Upper lobe of left lung (tissue), 6 donors: Measurements from ENCODE around the gene TECRL. TPM values are rescaled to one million over a fixed set of nuclear protein-coding genes. Genes with fewer than 3 reads are reported as not detected.

Experiments
- ATAC-seq, 2 donors: fragments of 200-7000 bp; cut with Tn5 transposase; one replicate each; pipeline ENCODE4 v1.9.1; 2022; ENCODE audit warnings: mild to moderate bottlenecking in 2 of 2, moderate library complexity in 2 of 2; ENCODE audit not compliant: low FRiP score in 2 of 2
- DNase-seq, 2 donors: peaks; one replicate each; pipeline ENCODE4 v3.0.0-alpha.2; 2019 to 2020
- H3K27ac ChIP-seq, 4 donors: fragments of 200-600 bp; sonication (generic); one replicate each; pipeline ENCODE4 v1.5.1; 2016 to 2019
- H3K27me3 ChIP-seq, 4 donors: fragments of 200-600 bp; sonication (generic); one replicate each; pipeline ENCODE4 v1.5.1; 2017 to 2019
- H3K36me3 ChIP-seq, 4 donors: fragments of 200-600 bp; sonication (generic); one replicate each; pipeline ENCODE4 v1.5.1; 2016 to 2019
- H3K4me1 ChIP-seq, 4 donors: fragments of 200-600 bp; sonication (generic); one replicate each; pipeline ENCODE4 v1.5.1; 2018 to 2019
- H3K4me3 ChIP-seq, 4 donors: fragments of 200-600 bp; sonication (generic); one replicate each; pipeline ENCODE4 v1.5.1; 2017 to 2019; ENCODE audit warnings: mild to moderate bottlenecking in 2 of 4, moderate library complexity in 1 of 4
- H3K9me3 ChIP-seq, 4 donors: fragments of 200-600 bp; sonication (generic); one replicate each; pipeline ENCODE4 v1.5.1; 2018 to 2019
- CTCF ChIP-seq, 6 experiments: fragments of 450-650 bp in 4 of 6; fragments of 200-600 bp in 2 of 6; sonication (generic) in 2 of 6; IDR thresholded peaks; one replicate each; pipeline ENCODE4 v1.5.1; 2016 to 2019; ENCODE audit warnings: antibody characterized with exemption in 6 of 6
- EP300 ChIP-seq, 4 donors: sonication (generic); formaldehyde crosslinking; IDR thresholded peaks; one replicate each; pipeline ENCODE4 v1.5.1; 2017; ENCODE audit warnings: antibody characterized with exemption in 4 of 4, control low read depth in 2 of 4
- POLR2A ChIP-seq, 4 donors: fragments of 450-650 bp; IDR thresholded peaks; one replicate each; pipeline ENCODE4 v1.5.1; 2016 to 2017; ENCODE audit warnings: antibody characterized with exemption in 4 of 4, mild to moderate bottlenecking in 2 of 4
- POLR2AphosphoS5 ChIP-seq, 2 donors: sonication (generic); formaldehyde crosslinking; IDR thresholded peaks; one replicate each; pipeline ENCODE4 v1.5.1; 2017; ENCODE audit warnings: antibody characterized with exemption in 2 of 2
- WGBS, 2 donors: methylation state at CpG; one replicate each; pipeline ENCODE4 v1.1.5; 2017 to 2018; 5-methylcytosine and 5-hydroxymethylcytosine counted together
- total RNA-seq, 6 donors: library from RNA; depleted of rRNA in 4 of 6; stranded (reverse); fragments of >200 nt in 4 of 6; gene quantifications; one replicate each; pipeline versions ENCODE4 v1.1.0 to v1.2.1, GENCODE V29; 2016 to 2021
- donor health status: DM: no; HTN: no; CAD: no; lungs with moderate emphysema.
- donor health status: DM: no; HTN: yes; CAD: no; lungs with severe emphysema.

Gene TECRL
- total RNA-seq, 6 donors from 2014 or later, result not detected

- DNase-seq (no peak), ATAC-seq (no peak)
- Histone ChIP-seq H3K4me3 (no peak overlapping the region), H3K27ac (no peak overlapping the region), H3K36me3 (no peaks in the 10 kb centered on the region), H3K9me3 (no peaks in the 10 kb centered on the region), H3K27me3 (no peaks in the 10 kb centered on the region), H3K4me1 (no peaks in the 10 kb centered on the region)
- TF ChIP-seq POLR2AphosphoS5 (IDR thresholded peaks at IDR 0.05) (no peak), EP300 (IDR thresholded peaks at IDR 0.05) (no peak)
- 71 to 74% methylated on average over 11 of the region's 11 CpGs for WGBS, 2 donors
Observed at GRCh38 chr4:64405761-64406160, 3.5 kb downstream of the TECRL start.

GRCh38 chr4:64402684-64403083 lies 6.6 kb downstream of the TECRL start:
- 22 to 28% methylated on average over 2 of the region's 2 CpGs for WGBS, 2 donors
- DNase-seq (no peak), ATAC-seq (no peak)
- no peaks in the 10 kb centered on the region for H3K27me3 ChIP-seq
- H3K4me3 ChIP-seq, result no peak overlapping the region
- H3K27ac ChIP-seq, result no peak overlapping the region
- no peaks in the 10 kb centered on the region for H3K4me1 ChIP-seq
- H3K36me3 ChIP-seq, result no peaks in the 10 kb centered on the region
- TF ChIP-seq POLR2AphosphoS5 (IDR thresholded peaks at IDR 0.05) (no peak), EP300 (IDR thresholded peaks at IDR 0.05) (no peak), CTCF (IDR thresholded peaks at IDR 0.05) (no peak), POLR2A (IDR thresholded peaks at IDR 0.05) (no peak)
- no peaks in the 10 kb centered on the region for H3K9me3 ChIP-seq

GRCh38 chr4:64399313-64400109 lies 9.7 kb downstream of the TECRL start:
- no peak overlapping the region for H3K27ac ChIP-seq
- H3K4me3 ChIP-seq, result no peak overlapping the region
- no peaks in the 10 kb centered on the region for H3K4me1 ChIP-seq
- H3K27me3 ChIP-seq, result no peaks in the 10 kb centered on the region
- H3K36me3 ChIP-seq, result no peaks in the 10 kb centered on the region
- no peak for TF ChIP-seq CTCF (IDR thresholded peaks at IDR 0.05)
- no peak for TF ChIP-seq EP300 (IDR thresholded peaks at IDR 0.05)
- no peak for TF ChIP-seq POLR2AphosphoS5 (IDR thresholded peaks at IDR 0.05)
- no peak for TF ChIP-seq POLR2A (IDR thresholded peaks at IDR 0.05)
- no peak for ATAC-seq
- DNase-seq, result no peak
- 71 to 74% methylated on average over 3 to 5 of the region's 5 CpGs for whole genome bisulfite sequencing, 2 donors
- no peaks in the 10 kb centered on the region for H3K9me3 ChIP-seq

GRCh38 chr4:64394469-64394868 lies 14.8 kb downstream of the TECRL start:
- H3K27ac ChIP-seq, result no peak overlapping the region

GRCh38 chr4:64388252-64388651 lies 21.0 kb downstream of the TECRL start:
- H3K27ac ChIP-seq, result no peak overlapping the region
- WGBS, 2 donors, result 77 to 81% methylated on average over 1 of the region's 1 CpG
- no peaks in the 10 kb centered on the region for H3K27me3 ChIP-seq
- DNase-seq (no peak), ATAC-seq (no peak)
- no peaks in the 10 kb centered on the region for H3K9me3 ChIP-seq
- no peaks in the 10 kb centered on the region for H3K4me1 ChIP-seq
- H3K36me3 ChIP-seq, result no peaks in the 10 kb centered on the region
- no peak overlapping the region for H3K4me3 ChIP-seq
- no peak for TF ChIP-seq EP300 (IDR thresholded peaks at IDR 0.05)
- TF ChIP-seq CTCF (IDR thresholded peaks at IDR 0.05), result no peak
- TF ChIP-seq POLR2AphosphoS5 (IDR thresholded peaks at IDR 0.05), result no peak
- TF ChIP-seq POLR2A (IDR thresholded peaks at IDR 0.05), result no peak

More at GRCh38 chr4:64394469-64394868, 14.8 kb downstream of the TECRL start:
- 74 to 84% methylated on average over 3 of the region's 3 CpGs for WGBS, 2 donors
- TF ChIP-seq CTCF (IDR thresholded peaks at IDR 0.05) (no peak), POLR2A (IDR thresholded peaks at IDR 0.05) (no peak)
- Histone ChIP-seq H3K9me3 (no peaks in the 10 kb centered on the region), H3K27me3 (no peaks in the 10 kb centered on the region), H3K36me3 (no peaks in the 10 kb centered on the region), H3K4me1 (no peaks in the 10 kb centered on the region), H3K4me3 (no peak overlapping the region)
- ATAC-seq, result no peak
- no peak for DNase-seq
